Measurements from ENCODE around the gene FRMD4B. TPM values are rescaled to one million over a fixed set of nuclear protein-coding genes. Genes with fewer than 3 reads are reported as not detected.
"Not testable (repeated sequence)": the region's sequence is repeated elsewhere in the genome, so short reads cannot be mapped to it uniquely, and the experiment has no call there.

Gene FRMD4B
- polyA plus RNA-seq, 2 donors, result 18.6 to 21.0 TPM

GRCh38 chr3:69288161-69288895 lies 97.6 kb downstream of the FRMD4B start:
- WGBS, 2 donors, result 73% methylated on average over 12 of the region's 12 CpGs

GRCh38 chr3:69283913-69284611 lies 101.8 kb downstream of the FRMD4B start:
- Histone ChIP-seq H3K36me3 (ENCODE audit: control insufficient read depth in 2 of 2, insufficient read depth in 2 of 2, low read length in 1 of 2) (no peaks in the 10 kb centered on the region), H3K4me3 (ENCODE audit: low read depth in 1 of 2, low read length in 2 of 2) (no peak overlapping the region), H3K9me3 (ENCODE audit: control insufficient read depth in 2 of 2, insufficient read depth in 1 of 2, low read depth in 1 of 2, low read length in 1 of 2) (no peaks in the 10 kb centered on the region), H3K27ac (ENCODE audit: low read depth in 2 of 2, low read length in 1 of 2) (no peak overlapping the region), H3K4me1 (ENCODE audit: control insufficient read depth in 2 of 2, insufficient read depth in 2 of 2, low read length in 1 of 2) (no peaks in the 10 kb centered on the region), H3K27me3 (ENCODE audit: control insufficient read depth in 1 of 2, insufficient read depth in 2 of 2, low read length in 2 of 2) (no peaks in the 10 kb centered on the region)
- WGBS, 2 donors, result 94 to 96% methylated on average over 4 of the region's 4 CpGs

More at GRCh38 chr3:69288161-69288895, 97.6 kb downstream of the FRMD4B start:
- Histone ChIP-seq H3K4me1 (ENCODE audit: control insufficient read depth in 2 of 2, insufficient read depth in 2 of 2, low read length in 1 of 2) (no peaks in the 10 kb centered on the region), H3K9me3 (ENCODE audit: control insufficient read depth in 2 of 2, insufficient read depth in 1 of 2, low read depth in 1 of 2, low read length in 1 of 2) (no peaks in the 10 kb centered on the region), H3K27ac (ENCODE audit: low read depth in 2 of 2, low read length in 1 of 2) (no peak overlapping the region), H3K4me3 (ENCODE audit: low read depth in 1 of 2, low read length in 2 of 2) (no peak overlapping the region), H3K36me3 (ENCODE audit: control insufficient read depth in 2 of 2, insufficient read depth in 2 of 2, low read length in 1 of 2) (no peaks in the 10 kb centered on the region), H3K27me3 (ENCODE audit: control insufficient read depth in 1 of 2, insufficient read depth in 2 of 2, low read length in 2 of 2) (no peaks in the 10 kb centered on the region)

- Histone ChIP-seq H3K4me1 (ENCODE audit: control insufficient read depth in 2 of 2, insufficient read depth in 2 of 2, low read length in 1 of 2) (no peaks in the 10 kb centered on the region), H3K27ac (ENCODE audit: low read depth in 2 of 2, low read length in 1 of 2) (no peak overlapping the region), H3K27me3 (ENCODE audit: control insufficient read depth in 1 of 2, insufficient read depth in 2 of 2, low read length in 2 of 2) (no peaks in the 10 kb centered on the region), H3K9me3 (ENCODE audit: control insufficient read depth in 2 of 2, insufficient read depth in 1 of 2, low read depth in 1 of 2, low read length in 1 of 2) (no peaks in the 10 kb centered on the region), H3K4me3 (ENCODE audit: low read depth in 1 of 2, low read length in 2 of 2) (no peak overlapping the region), H3K36me3 (ENCODE audit: control insufficient read depth in 2 of 2, insufficient read depth in 2 of 2, low read length in 1 of 2) (no peaks in the 10 kb centered on the region)
- WGBS, 2 donors, result 71 to 80% methylated on average over 5 of the region's 5 CpGs
Measured at GRCh38 chr3:69283496-69283895, 102.4 kb downstream of the FRMD4B start.

GRCh38 chr3:69282181-69282580 lies 103.7 kb downstream of the FRMD4B start:
- no peaks in the 10 kb centered on the region for H3K4me1 ChIP-seq (ENCODE audit: control insufficient read depth in 2 of 2, insufficient read depth in 2 of 2, low read length in 1 of 2)
- 29 to 48% methylated on average over 3 of the region's 3 CpGs for WGBS, 2 donors

GRCh38 chr3:69277403-69277802 lies 108.5 kb downstream of the FRMD4B start:
- H3K27ac ChIP-seq (ENCODE audit: low read depth in 2 of 2, low read length in 1 of 2); H3K4me3 ChIP-seq (ENCODE audit: low read depth in 1 of 2, low read length in 2 of 2); H3K9me3 ChIP-seq (ENCODE audit: control insufficient read depth in 2 of 2, insufficient read depth in 1 of 2, low read depth in 1 of 2, low read length in 1 of 2); H3K27me3 ChIP-seq (ENCODE audit: control insufficient read depth in 1 of 2, insufficient read depth in 2 of 2, low read length in 2 of 2); H3K36me3 ChIP-seq (ENCODE audit: control insufficient read depth in 2 of 2, insufficient read depth in 2 of 2, low read length in 1 of 2); H3K4me1 ChIP-seq (ENCODE audit: control insufficient read depth in 2 of 2, insufficient read depth in 2 of 2, low read length in 1 of 2): not testable (repeated sequence)
- 92 to 97% methylated on average over 8 of the region's 8 CpGs for WGBS, 2 donors

More at GRCh38 chr3:69282181-69282580, 103.7 kb downstream of the FRMD4B start:
- H3K27ac ChIP-seq (ENCODE audit: low read depth in 2 of 2, low read length in 1 of 2), result no peak overlapping the region
- H3K36me3 ChIP-seq (ENCODE audit: control insufficient read depth in 2 of 2, insufficient read depth in 2 of 2, low read length in 1 of 2), result no peaks in the 10 kb centered on the region
- no peaks in the 10 kb centered on the region for H3K27me3 ChIP-seq (ENCODE audit: control insufficient read depth in 1 of 2, insufficient read depth in 2 of 2, low read length in 2 of 2)
- H3K4me3 ChIP-seq (ENCODE audit: low read depth in 1 of 2, low read length in 2 of 2), result no peak overlapping the region
- no peaks in the 10 kb centered on the region for H3K9me3 ChIP-seq (ENCODE audit: control insufficient read depth in 2 of 2, insufficient read depth in 1 of 2, low read depth in 1 of 2, low read length in 1 of 2)

- Histone ChIP-seq H3K36me3 (ENCODE audit: control insufficient read depth in 2 of 2, insufficient read depth in 2 of 2, low read length in 1 of 2) (no peaks in the 10 kb centered on the region), H3K4me3 (ENCODE audit: low read depth in 1 of 2, low read length in 2 of 2) (no peak overlapping the region), H3K4me1 (ENCODE audit: control insufficient read depth in 2 of 2, insufficient read depth in 2 of 2, low read length in 1 of 2) (no peaks in the 10 kb centered on the region), H3K9me3 (ENCODE audit: control insufficient read depth in 2 of 2, insufficient read depth in 1 of 2, low read depth in 1 of 2, low read length in 1 of 2) (no peaks in the 10 kb centered on the region), H3K27me3 (ENCODE audit: control insufficient read depth in 1 of 2, insufficient read depth in 2 of 2, low read length in 2 of 2) (no peaks in the 10 kb centered on the region), H3K27ac (ENCODE audit: low read depth in 2 of 2, low read length in 1 of 2) (no peak overlapping the region)
- WGBS, 2 donors, result 86 to 87% methylated on average over 4 of the region's 4 CpGs
Measured at GRCh38 chr3:69276884-69277283, 109.0 kb downstream of the FRMD4B start.

- H3K9me3 ChIP-seq (ENCODE audit: control insufficient read depth in 2 of 2, insufficient read depth in 1 of 2, low read depth in 1 of 2, low read length in 1 of 2); H3K4me1 ChIP-seq (ENCODE audit: control insufficient read depth in 2 of 2, insufficient read depth in 2 of 2, low read length in 1 of 2); H3K36me3 ChIP-seq (ENCODE audit: control insufficient read depth in 2 of 2, insufficient read depth in 2 of 2, low read length in 1 of 2); H3K4me3 ChIP-seq (ENCODE audit: low read depth in 1 of 2, low read length in 2 of 2); H3K27ac ChIP-seq (ENCODE audit: low read depth in 2 of 2, low read length in 1 of 2); H3K27me3 ChIP-seq (ENCODE audit: control insufficient read depth in 1 of 2, insufficient read depth in 2 of 2, low read length in 2 of 2): not testable (repeated sequence)
- 73 to 75% methylated on average over 5 of the region's 5 CpGs for WGBS, 2 donors
Measured at GRCh38 chr3:69276191-69276590, 109.7 kb downstream of the FRMD4B start.

GRCh38 chr3:69273896-69274295 lies 112.0 kb downstream of the FRMD4B start:
- no peaks in the 10 kb centered on the region for H3K9me3 ChIP-seq (ENCODE audit: control insufficient read depth in 2 of 2, insufficient read depth in 1 of 2, low read depth in 1 of 2, low read length in 1 of 2)
- H3K36me3 ChIP-seq (ENCODE audit: control insufficient read depth in 2 of 2, insufficient read depth in 2 of 2, low read length in 1 of 2), result no peaks in the 10 kb centered on the region
- WGBS, 2 donors, result 75 to 89% methylated on average over 1 of the region's 1 CpG
- no peaks in the 10 kb centered on the region for H3K4me1 ChIP-seq (ENCODE audit: control insufficient read depth in 2 of 2, insufficient read depth in 2 of 2, low read length in 1 of 2)
- no peak overlapping the region for H3K27ac ChIP-seq (ENCODE audit: low read depth in 2 of 2, low read length in 1 of 2)
- no peaks in the 10 kb centered on the region for H3K27me3 ChIP-seq (ENCODE audit: control insufficient read depth in 1 of 2, insufficient read depth in 2 of 2, low read length in 2 of 2)
- H3K4me3 ChIP-seq (ENCODE audit: low read depth in 1 of 2, low read length in 2 of 2), result no peak overlapping the region

- Histone ChIP-seq H3K27me3 (ENCODE audit: control insufficient read depth in 1 of 2, insufficient read depth in 2 of 2, low read length in 2 of 2) (no peaks in the 10 kb centered on the region), H3K4me3 (ENCODE audit: low read depth in 1 of 2, low read length in 2 of 2) (no peak overlapping the region), H3K9me3 (ENCODE audit: control insufficient read depth in 2 of 2, insufficient read depth in 1 of 2, low read depth in 1 of 2, low read length in 1 of 2) (no peaks in the 10 kb centered on the region), H3K36me3 (ENCODE audit: control insufficient read depth in 2 of 2, insufficient read depth in 2 of 2, low read length in 1 of 2) (no peaks in the 10 kb centered on the region), H3K4me1 (ENCODE audit: control insufficient read depth in 2 of 2, insufficient read depth in 2 of 2, low read length in 1 of 2) (no peaks in the 10 kb centered on the region), H3K27ac (ENCODE audit: low read depth in 2 of 2, low read length in 1 of 2) (no peak overlapping the region)
- WGBS, 2 donors, result 80 to 85% methylated on average over 2 of the region's 2 CpGs
Measured at GRCh38 chr3:69272556-69272955, 113.3 kb downstream of the FRMD4B start.

- no peak overlapping the region for H3K27ac ChIP-seq (ENCODE audit: low read depth in 2 of 2, low read length in 1 of 2)
- 79 to 82% methylated on average over 3 of the region's 3 CpGs for WGBS, 2 donors
- H3K36me3 ChIP-seq (ENCODE audit: control insufficient read depth in 2 of 2, insufficient read depth in 2 of 2, low read length in 1 of 2), result no peaks in the 10 kb centered on the region
- H3K4me3 ChIP-seq (ENCODE audit: low read depth in 1 of 2, low read length in 2 of 2), result no peak overlapping the region
- H3K4me1 ChIP-seq (ENCODE audit: control insufficient read depth in 2 of 2, insufficient read depth in 2 of 2, low read length in 1 of 2), result no peaks in the 10 kb centered on the region
- H3K27me3 ChIP-seq (ENCODE audit: control insufficient read depth in 1 of 2, insufficient read depth in 2 of 2, low read length in 2 of 2), result no peaks in the 10 kb centered on the region
- H3K9me3 ChIP-seq (ENCODE audit: control insufficient read depth in 2 of 2, insufficient read depth in 1 of 2, low read depth in 1 of 2, low read length in 1 of 2), result no peaks in the 10 kb centered on the region
Measured at GRCh38 chr3:69271098-69271497, 114.8 kb downstream of the FRMD4B start.

All from esophagus (tissue), 2 donors.